HG03457 (cell line): ENCODE measurements around the gene TMEM115.

Experiments
- ATAC-seq: cut with Tn5 transposase; IDR thresholded peaks from one replicate; pipeline ENCODE4 v1.9.1; 2021; ENCODE audit warnings: moderate number of reproducible peaks; ENCODE audit not compliant: unreplicated experiment

TMEM115 gene

DNA sequence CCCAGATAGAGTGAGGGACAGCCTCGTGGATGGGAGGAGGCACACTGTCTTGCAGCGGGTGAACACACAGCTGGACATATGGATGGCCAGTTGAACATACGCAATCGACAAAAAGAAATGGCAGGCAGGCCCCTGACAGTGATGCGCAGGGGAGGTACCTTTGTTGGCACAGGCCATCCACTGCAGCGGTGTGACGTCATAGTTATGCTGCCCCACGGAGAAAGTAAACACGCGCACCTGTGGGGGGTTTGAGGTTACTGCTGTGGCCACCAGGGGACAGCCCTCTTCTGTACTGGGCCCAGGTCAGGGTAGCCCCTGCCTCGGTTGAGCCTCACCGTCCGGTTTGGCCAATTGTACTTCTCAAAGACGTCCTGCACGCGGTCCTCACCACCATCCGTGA is 19.4 kb upstream of the TMEM115 start:
- ATAC-seq: no peak

DNA sequence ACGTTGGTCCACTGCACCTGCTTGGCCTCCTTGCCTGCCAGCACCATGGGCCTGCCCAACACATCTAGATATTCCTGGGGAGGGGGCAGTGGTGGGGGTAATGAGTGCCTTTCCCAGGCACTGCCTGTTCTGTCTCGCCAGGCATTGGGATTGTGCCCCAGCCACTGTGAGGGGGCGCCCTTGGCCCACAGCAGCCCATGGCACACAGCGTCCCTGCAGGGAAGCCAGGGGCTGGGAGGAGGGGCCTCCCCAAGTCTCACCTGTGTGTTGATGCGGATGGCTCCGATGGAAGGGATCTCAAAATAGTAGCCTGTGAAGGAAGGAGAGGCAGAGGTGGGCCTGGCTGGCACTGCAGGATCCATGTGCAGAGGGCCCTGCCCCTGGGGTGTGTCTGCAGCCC is 18.7 kb upstream of the TMEM115 start:
- ATAC-seq: no peak

DNA sequence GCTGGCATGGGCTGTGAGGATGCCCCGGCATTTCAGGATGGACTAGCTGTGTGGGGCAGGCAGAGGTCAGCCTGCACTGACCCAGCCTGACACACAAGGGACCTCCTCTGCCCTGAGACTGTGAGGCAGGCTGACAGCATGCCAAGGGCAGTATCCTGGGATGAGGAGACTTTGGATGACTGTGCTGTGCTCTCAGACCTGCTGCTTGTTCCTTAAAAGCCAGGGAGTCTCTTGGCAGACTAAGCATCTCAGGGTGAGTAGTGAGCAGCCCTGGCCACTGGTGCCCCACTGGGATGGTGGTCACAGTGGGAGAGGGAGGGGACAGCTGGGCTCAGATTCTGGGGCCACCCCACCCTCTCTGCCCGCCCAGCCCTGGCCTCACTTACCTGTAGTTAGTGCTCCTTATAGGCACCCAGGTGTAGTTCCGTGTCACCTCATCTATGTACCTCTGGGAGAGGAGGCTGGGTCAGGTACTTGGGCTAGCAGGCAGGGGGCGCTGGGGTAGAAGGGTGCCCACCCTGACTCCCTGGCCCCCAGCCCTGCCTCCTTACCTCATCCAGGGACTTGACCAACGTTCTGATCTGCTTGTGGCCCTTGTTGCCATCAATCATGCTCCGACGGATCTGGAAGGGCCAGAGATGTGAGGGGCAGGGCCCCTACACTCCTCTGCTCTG is 16.1 kb upstream of the TMEM115 start:
- no peak for ATAC-seq

DNA sequence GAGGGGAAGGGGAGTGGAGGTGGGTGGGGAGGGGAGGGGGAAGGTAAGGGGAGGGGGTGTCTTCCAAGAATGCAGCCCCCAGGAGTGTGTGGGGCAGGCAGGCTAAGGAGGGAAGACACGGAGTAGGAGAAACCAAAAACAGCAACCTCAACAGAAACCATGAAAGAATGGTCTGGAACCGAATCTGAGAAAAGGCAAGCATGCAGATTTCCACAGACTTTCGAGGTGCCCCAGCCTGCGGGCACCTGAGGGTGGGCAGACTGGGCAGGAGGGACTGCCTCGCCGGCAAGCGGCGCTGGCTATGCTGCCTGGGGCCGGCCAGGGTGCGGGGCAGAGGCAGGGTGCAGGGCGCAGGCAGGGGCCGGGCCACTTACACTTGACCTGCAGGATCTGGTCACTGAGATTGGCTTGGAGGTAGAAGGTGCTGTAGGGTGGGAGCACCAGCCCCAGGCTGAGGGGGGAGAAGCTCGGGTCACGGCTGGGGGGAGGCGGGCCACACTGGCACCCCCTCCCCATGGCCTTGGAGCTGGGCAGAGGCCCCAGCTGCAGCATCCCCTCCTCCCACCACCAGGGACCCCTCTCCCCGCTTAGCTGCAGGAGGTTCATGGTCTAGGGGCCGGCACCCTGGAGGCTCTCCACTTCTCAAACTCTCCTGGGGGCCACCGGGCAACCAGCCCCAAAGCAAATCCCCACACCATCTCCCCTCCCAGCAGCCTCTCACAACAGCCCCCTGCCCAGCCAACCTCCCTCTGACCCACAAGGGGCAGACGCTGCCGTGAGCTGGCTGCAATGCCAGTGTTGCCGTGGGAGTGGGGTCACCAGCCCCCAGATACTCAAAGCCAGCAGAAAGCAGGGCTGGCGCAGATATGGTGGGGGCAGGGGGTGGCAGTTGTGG is 15.3 kb upstream of the TMEM115 start:
- ATAC-seq: no peak

DNA sequence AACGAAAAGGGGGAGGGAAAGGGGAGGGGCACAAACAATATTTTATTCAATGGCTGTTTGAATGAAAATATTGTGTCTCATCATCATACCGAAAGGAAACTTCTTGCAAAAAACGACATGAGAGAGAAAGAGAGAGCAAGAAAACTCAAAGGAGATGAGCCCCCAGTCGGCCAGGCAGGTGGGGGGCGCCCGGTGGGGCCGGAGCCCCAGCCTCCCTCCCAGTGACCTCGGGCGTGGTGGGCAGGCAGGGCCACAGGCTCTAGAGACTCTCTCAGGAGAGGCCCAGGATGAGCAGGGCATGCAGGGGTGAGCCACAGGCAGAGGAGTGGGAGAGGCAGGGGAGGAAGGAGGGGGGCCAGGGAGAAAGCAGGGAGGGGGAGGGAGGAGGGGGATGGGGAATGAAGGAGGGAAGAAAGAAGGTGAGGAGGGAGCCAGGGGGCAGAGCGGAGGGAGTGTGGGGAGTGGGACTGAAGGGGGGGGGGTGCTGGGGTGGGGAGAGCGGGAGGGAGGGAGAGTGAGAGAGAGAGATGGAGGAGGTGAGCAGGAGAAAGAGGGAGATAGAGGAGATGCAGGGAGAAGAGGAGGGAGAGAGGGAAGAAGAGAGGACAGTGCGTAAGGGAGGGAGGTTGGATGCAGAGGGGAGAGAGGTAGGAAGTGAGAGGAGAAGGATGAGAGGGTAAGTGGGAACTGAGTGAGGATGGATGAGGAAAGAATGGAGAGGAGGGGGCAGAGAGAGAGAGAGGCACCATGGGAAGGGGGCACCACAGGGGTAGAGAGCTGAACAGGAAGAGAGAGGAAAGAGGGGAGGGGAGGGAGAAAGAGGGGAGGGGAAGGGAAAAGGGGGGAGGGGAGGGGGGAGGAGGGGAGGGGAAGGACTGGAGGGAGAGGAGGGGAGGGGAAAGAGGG is 14.1 kb upstream of the TMEM115 start:
- ATAC-seq: no peak

DNA sequence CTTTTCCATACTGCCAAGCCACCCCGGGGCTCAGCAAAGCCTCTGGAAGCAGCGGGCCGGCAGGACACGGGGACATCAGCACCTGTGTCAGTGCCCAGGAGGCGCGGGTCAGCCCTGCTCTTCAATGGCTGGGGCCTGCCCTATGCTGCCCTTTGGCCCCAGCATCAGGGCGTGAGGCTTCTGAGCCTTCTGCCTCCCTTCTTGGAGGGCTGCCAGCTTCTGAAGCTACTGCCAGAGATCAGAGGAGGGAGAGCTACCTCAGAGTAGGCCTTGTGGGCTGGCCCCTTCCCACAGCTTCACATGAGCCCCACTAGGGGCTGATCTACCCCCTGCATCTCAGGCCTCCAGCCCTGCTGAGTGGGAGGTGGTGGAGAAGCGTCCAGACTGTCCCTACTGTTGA is 13.0 kb upstream of the TMEM115 start:
- ATAC-seq: no peak

DNA sequence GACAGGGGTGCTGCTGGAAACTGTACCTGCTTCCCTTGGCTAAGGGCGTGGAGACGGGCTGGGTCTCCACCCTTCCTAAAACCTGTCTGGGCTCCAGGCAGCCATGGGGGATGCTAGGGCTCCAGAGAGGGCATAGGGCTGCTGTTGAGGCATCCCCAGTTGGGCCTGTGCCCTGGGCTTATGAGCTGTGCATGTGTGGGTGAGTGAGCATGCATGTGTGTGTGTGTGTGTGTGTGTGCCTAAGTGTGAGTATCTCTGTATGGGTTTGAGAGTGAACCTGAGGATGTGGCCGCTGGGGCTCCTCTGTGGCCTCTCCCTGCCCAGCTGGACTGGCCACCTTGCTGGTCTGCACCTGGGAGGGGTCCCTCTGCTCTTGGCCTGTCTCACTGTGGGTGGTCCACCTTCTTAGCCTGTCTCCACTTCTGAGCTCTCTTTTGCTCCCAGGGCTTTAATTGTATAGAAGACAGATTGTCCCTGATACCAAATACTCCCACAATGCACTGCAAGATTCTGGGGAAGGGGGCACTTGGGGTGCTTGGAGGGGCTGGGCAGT is 11.9 kb upstream of the TMEM115 start:
- no peak for ATAC-seq

DNA sequence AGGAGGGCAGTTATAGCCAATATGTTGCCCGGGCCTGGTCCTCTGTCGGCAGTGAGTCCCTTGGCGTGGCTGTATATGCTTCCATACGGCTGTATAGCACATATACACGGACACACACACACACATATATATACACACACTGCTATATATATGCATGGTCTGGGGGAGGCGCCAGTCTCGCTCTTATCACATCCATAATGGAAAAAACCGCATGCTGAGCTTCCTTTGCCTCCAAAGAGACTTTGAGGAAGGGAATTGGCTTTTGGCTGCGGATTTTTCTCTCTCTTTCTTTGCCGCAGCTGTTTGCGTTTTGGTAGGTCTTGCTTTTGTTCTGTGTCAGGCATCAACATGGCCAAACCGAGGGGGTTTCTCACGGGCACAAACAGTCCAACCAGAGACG is 11.3 kb upstream of the TMEM115 start:
- no peak for ATAC-seq

DNA sequence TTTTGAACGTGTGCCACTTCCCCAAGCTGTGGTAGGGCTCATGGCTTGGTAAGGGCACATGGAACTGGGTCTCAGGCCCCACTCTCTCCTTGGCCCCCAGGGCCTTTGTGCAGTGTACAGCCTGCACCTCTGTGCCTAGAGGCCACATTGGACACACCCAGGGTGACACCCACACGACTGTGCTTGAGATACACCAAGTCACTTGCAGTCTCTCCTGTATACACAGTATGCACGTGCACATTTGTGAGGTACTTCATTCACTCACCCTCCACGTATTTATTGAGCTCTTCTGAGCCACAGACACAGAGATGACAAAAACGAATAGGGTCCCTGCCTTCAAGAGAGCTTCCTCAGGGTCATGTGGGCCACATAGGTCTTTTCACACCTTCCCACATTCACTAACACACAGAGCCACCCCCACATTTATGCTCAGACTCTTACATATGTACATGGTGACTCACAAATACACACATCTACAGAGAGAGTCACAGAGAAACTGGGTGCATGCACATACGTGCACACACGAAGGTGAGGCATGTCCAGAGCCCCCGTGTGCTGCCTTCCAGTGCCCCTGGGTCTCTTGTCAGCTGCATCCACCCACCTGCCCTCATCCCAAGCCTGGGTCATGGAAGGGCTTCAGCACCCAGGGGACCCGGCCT is 9.8 kb upstream of the TMEM115 start:
- ATAC-seq: no peak

DNA sequence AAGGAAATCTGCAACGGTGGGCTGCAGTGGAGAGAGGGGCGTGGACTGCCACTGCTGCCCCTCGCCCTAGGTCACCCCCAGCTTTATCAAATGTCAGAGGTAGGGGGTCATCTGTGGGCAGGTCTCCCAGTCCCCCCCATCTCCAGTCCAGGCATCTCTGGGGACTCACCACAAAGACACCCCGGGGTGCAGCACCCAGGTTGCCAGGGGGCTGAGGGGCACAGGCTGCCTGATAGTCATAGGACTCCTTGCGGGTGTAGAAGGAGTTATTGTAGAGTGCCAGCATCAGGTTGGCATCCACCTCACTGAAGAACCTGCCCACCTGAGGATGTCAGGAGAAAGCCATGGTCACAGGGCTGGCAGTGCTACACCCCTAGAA is 6.5 kb upstream of the TMEM115 start:
- no peak for ATAC-seq

DNA sequence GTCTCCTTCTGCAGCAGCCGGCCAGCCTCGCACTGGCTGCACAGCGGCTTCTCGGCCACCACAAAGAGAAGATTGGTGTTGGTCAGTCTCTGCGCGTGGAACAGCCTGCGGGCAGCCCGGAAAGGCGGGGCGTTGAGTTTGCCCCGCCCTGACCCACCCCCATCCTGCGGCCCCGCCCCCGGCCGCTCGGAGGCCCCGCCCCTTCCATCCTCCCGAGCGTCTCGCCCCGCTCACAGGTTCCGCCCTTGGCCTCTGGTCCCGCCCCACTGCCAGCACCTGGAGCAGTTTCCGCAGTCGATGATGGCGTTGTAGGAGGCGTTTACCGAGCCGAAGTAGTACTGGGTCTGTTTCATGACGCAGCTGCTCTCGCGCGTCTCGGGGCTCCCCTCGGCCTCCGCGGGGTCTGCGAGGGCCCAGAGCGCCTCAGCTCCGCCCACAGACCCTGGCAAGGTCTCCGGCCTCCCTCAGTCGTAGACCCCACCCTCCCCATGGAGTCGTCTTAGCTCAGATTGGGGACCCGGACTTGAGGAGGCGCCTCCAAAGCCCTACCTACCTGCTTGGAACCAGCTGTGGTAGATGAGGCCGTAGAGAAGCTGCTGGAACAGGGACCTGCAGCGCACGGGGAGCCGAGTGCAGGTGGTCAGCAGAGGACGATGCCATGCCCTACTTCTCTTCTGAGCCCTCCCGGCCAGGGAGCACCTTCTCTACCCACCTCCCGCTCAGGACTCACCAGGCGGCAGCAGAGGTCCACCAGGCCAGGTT is 5.9 kb upstream of the TMEM115 start:
- ATAC-seq: peak; percentile 61

DNA sequence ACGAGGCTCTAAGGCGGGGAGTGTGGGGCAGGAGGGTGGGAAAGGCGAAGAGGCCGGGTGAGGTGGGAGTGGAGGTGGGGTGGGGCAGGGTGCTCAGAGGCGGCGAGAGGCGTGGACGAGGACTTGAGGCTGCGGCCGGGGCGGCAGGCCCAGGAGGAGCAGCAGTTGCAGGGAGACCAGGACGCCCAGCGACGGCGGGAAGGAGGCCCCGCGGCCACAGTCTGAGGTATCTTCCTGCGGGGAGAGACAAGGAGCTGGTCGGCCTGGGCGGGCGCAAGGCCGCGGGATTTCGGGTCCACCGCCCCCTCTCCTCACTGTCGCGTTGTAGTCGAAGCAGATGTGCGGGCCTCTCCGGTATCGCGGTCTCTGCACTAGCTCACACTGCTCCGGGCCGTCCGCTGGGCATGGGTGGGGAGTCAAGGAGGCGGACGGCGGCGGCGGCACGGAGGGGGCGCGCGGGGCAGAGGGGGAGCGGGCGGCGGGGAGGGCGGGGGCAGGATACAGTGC is 5.3 kb upstream of the TMEM115 start:
- no peak for ATAC-seq

DNA sequence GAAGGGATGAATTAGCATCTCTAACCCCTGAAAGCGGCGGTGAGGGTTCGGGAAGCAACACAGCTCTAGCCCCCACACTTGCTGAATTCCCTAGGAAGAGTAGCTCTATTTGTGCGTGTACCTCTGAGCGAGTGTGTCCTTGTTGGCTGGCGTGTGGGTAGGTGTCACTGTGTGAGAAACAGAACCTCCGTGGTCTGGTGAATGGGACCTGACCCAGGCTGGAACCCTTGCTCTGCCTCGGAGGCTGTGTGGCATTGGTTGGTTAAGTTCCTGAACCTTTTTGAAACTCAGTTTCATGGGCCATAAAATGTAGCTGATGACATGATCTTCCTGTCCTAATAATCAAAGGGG is 414 bp upstream of the TMEM115 start:
- no peak for ATAC-seq

DNA sequence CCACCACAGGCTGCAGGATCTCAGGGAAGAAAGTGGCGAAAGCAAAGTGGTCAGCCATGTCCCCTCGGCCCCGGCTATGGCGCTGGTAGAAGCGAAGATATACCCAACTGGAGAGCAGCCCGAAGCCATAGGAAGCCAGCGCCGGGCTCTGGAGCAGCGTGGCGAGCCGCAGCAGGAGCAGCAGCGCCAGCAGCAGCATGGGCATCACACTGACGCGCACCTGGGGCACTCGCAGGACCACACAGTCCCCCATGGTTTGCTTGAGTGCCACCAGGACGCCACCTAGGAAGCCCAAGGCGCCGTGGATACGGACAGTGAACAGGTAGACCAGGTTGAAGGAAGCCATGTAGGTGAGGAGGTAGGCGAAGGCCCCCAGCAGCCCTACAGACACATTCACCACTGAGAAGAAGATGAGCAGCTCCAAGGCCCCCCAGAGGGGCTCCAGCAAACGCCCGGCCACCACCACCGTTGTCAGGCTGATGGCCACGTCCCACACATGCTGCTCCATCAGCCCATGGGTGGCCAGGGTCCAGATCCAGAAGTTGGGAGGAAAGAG is 888 bp downstream of the TMEM115 start:
- ATAC-seq: no peak

DNA sequence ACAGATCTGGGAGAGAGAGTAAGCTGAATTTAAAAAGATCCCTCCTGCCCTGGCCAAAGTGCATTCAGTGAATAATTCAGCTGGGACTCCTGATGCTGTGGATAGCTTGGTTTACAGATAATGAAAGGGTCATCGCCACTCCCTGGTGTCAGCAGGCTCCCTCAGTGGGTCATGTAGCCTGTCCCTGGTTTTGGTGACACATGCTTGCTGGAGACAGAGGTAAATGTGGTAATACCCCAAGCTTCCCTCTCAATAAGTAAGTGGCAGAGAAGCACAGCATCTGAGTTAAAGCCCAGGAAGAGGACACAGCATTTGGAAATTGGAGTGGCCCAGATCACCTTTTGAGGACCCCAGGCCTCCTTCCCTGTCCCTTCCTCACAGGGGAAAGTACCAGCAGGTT is 1.8 kb downstream of the TMEM115 start:
- ATAC-seq: no peak

DNA sequence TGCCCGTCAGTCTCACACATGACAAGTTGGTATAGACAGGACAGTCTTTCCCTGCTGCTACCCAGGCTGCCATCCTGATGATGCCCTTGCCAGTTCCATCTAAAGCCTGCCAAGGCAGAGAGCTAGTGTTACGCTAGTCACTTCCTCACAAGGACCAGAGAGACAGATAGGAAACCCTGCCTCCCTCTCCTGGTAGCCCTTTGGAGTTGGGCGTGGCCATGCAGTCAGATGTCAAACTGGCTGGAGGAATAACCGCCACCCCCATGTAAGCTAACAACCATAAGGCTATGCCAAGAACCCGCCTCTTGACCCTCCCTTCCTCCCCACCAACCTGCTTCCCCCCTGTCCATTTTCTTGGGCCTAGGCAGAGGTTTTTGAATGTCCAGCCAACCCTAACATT is 2.8 kb downstream of the TMEM115 start:
- no peak for ATAC-seq

DNA sequence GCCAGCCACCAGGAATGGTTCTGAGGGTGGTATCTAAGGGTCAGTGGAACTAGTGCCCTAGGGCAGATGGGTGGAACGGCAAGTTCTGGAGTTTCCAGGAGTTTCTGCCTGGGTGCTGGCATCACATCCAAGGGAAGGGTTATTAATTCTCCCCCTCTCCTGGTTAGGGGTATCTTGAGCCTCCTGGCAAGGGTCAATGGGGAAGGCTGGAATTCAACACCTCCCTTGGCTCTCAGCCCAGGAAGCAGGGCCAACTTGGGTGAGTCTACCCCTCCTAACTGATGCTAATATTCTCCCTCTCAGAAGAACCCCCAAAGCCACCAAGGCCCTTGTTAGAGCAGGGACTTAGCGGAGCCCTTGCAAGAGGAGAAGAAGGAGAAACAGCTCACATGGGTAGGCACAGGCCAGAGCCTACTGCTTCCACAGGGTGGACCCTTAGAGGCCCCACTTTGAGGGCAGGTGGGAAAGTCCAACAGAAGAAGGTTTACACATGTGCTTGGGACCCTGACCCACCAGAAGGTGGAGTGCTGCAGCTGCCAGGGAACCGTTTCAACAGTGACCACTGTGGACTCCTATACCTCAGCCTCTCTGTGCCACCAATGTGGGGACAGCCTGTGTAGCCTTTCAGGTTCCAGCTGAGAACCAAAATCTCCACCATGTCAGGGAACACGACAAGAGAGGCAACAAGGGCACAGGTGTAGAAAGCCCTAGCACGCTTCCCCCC is 3.3 kb downstream of the TMEM115 start:
- no peak for ATAC-seq

DNA sequence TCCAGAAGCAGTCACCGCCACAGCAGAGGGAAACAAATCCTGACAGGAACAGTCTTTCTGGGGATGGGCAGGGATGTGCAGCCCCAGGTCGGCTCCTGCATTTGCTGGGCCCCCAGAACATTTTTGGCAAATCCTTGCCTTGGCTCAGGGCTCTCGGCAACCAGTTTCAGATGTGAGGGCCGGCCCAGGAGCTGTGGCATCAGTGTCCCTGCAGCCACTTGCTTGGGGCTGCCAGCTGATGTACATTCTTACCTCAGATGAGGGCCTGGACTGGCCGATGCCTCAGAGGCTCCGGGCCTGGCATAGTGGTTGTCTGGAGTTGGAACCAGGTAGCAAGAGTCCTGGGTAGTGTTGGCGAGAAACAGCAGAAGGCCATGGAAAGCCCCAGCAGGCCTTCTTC is 4.5 kb downstream of the TMEM115 start:
- ATAC-seq: no peak
